Measurements from ENCODE around the gene FGA.

Gene FGA

GRCh38 chr4:154578919-154579318 is 11.6 kb downstream of the FGA start:
- no peak for DNase-seq

GRCh38 chr4:154577324-154577723 is 13.2 kb downstream of the FGA start:
- no peak for DNase-seq

GRCh38 chr4:154574311-154574710 is 16.2 kb downstream of the FGA start:
- DNase-seq = no peak

GRCh38 chr4:154573190-154573870 is 17.2 kb downstream of the FGA start:
- DNase-seq = no peak

GRCh38 chr4:154569584-154569983 is 21.0 kb downstream of the FGA start:
- DNase-seq = no peak

- no peak for DNase-seq
Measured at GRCh38 chr4:154569028-154569427, 21.5 kb downstream of the FGA start.

- no peak for DNase-seq
Measured at GRCh38 chr4:154566639-154567204, 23.8 kb downstream of the FGA start.

GRCh38 chr4:154565704-154566103 is 24.8 kb downstream of the FGA start:
- no peak for DNase-seq

- no peak for DNase-seq
Measured at GRCh38 chr4:154564311-154564710, 26.2 kb downstream of the FGA start.

GRCh38 chr4:154562697-154563254 is 27.8 kb downstream of the FGA start, which contains the start of gene FGB:
Gene FGB (plus strand): TSS chr4:154563011. CDS start chr4:154563019, 8 bp downstream.
- no peak for DNase-seq

- no peak for DNase-seq
Measured at GRCh38 chr4:154560824-154561231, 29.7 kb downstream of the FGA start.

- DNase-seq = no peak
Measured at GRCh38 chr4:154560419-154560801, 30.1 kb downstream of the FGA start.

GRCh38 chr4:154559494-154560418 is 30.8 kb downstream of the FGA start:
- DNase-seq = no peak

GRCh38 chr4:154559141-154559493 is 31.4 kb downstream of the FGA start:
- no peak for DNase-seq

GRCh38 chr4:154551872-154552686 is 38.5 kb downstream of the FGA start:
- peak; percentile 51 for DNase-seq

- peak; percentile 52 for DNase-seq
Measured at GRCh38 chr4:154549894-154550790, 40.4 kb downstream of the FGA start, which contains the start of gene PLRG1. Gene PLRG1 (minus strand): TSS chr4:154550400. CDS start chr4:154550308, 92 bp downstream.

GRCh38 chr4:154545689-154546088 is 44.9 kb downstream of the FGA start:
- no peak for DNase-seq

GRCh38 chr4:154542271-154542879 is 48.2 kb downstream of the FGA start:
- DNase-seq = no peak
